RWPE1 (cell line): Measurements from ENCODE around the gene OSBP2.

Experiments
- CTCF ChIA-PET: fragments of 350-600 bp; sonication (Branson Sonifier 250); formaldehyde crosslinking; extraction: SDS; loops from one replicate; lab custom pipeline; 2021; lab: Yijun Ruan, JAX
- POLR2A ChIA-PET: fragments of 400-600 bp; formaldehyde crosslinking; extraction: SDS; loops from one replicate; lab custom pipeline; 2020; ENCODE audit warnings: antibody characterized with exemption; ENCODE audit not compliant: low non-redundant PET; lab: Yijun Ruan, JAX
- DNase-seq: peaks from one replicate; pipeline ENCODE4 v3.0.0; 2012; ENCODE audit warnings: low spot score
- H3K27ac ChIP-seq: fragments of 450-650 bp; 2 replicates; pipeline ENCODE4 v1.5.1; 2017
- CTCF ChIP-seq: fragments of 450-650 bp; conservative IDR thresholded peaks from 2 replicates; pipeline ENCODE4 v1.5.1; 2017; ENCODE audit warnings: low read depth, mild to moderate bottlenecking

OSBP2 gene

GRCh38 chr22:30859714-30860095, 165.0 kb downstream of the OSBP2 start:
- ChIA-PET POLR2A (no interaction called here), CTCF (interaction anchor here (0.6 kb wide), 1 partner anchor 30 kb away, joined by 3 read pairs; no protein-coding TSS in a partner anchor)
- no peak for TF ChIP-seq CTCF
- DNase-seq = no peak
- no peak overlapping the region for H3K27ac ChIP-seq

- DNase-seq = no peak
- no peak for TF ChIP-seq CTCF
- ChIA-PET POLR2A (no interaction called here), CTCF (interaction anchor here (0.6 kb wide), 1 partner anchor 30 kb away, joined by 3 read pairs; no protein-coding TSS in a partner anchor)
- no peak overlapping the region for H3K27ac ChIP-seq
Observed at GRCh38 chr22:30860176-30861105, 165.8 kb downstream of the OSBP2 start.

- H3K27ac ChIP-seq = no peak overlapping the region
- ChIA-PET POLR2A (no interaction called here), CTCF (no interaction called here)
- no peak for TF ChIP-seq CTCF
- DNase-seq = no peak
Observed at GRCh38 chr22:30861131-30861530, 166.5 kb downstream of the OSBP2 start.

GRCh38 chr22:30861688-30862552, 167.2 kb downstream of the OSBP2 start:
- CTCF ChIA-PET = no interaction called here
- no peak for TF ChIP-seq CTCF
- DNase-seq = no peak
- no peak overlapping the region for H3K27ac ChIP-seq
- POLR2A ChIA-PET = no interaction called here

- H3K27ac ChIP-seq = no peak overlapping the region
- DNase-seq = no peak
- no peak for TF ChIP-seq CTCF
- ChIA-PET CTCF (interaction anchor here (0.6 kb wide), 2 partner anchors 18 to 507 kb away, joined by 3 to 11 read pairs; no protein-coding TSS in a partner anchor), POLR2A (no interaction called here)
Observed at GRCh38 chr22:30863081-30863833, 168.6 kb downstream of the OSBP2 start.
